SK-N-SH treated with all-trans-retinoic acid at 6 μM for 48 hours (cell line): ENCODE measurements around the gene SCGB1C1.

Source experiments
- ATAC-seq: fragments of 200-7000 bp; cut with Tn5 transposase; 3 replicates; pipeline ENCODE4 v1.9.1; 2020; ENCODE audit warnings: mild to moderate bottlenecking, moderate library complexity
- BACH2 ChIP-seq: fragments of 250-450 bp; sonication (Bioruptor Pico); IDR thresholded peaks from 2 replicates; pipeline ENCODE4 v1.9.0; 2021; ENCODE audit warnings: mild to moderate bottlenecking, borderline replicate concordance
- CSDC2 ChIP-seq: fragments of 250-450 bp; sonication (Bioruptor Pico); IDR thresholded peaks from 2 replicates; pipeline ENCODE4 v1.5.0; 2020; ENCODE audit warnings: mild to moderate bottlenecking, moderate library complexity
- CSRNP3 ChIP-seq: fragments of 250-450 bp; sonication (Bioruptor Pico); IDR thresholded peaks from 2 replicates; pipeline ENCODE4 v1.5.1; 2021; ENCODE audit warnings: mild to moderate bottlenecking, moderate library complexity
- ESRRG ChIP-seq: fragments of 250-450 bp; sonication (Bioruptor Pico); IDR thresholded peaks from 2 replicates; pipeline ENCODE4 v1.6.1; 2021; ENCODE audit warnings: mild to moderate bottlenecking
- GLIS3 ChIP-seq: fragments of 250-450 bp; sonication (Bioruptor Pico); IDR thresholded peaks from 2 replicates; pipeline ENCODE4 v1.5.0; 2020; ENCODE audit warnings: mild to moderate bottlenecking, moderate library complexity
- ISL1 ChIP-seq: fragments of 250-450 bp; sonication (Bioruptor Pico); IDR thresholded peaks from 2 replicates; pipeline ENCODE4 v2.1.2; 2022; ENCODE audit warnings: mild to moderate bottlenecking, moderate library complexity
- OSR1 ChIP-seq: fragments of 250-450 bp; sonication (Bioruptor Pico); IDR thresholded peaks from 2 replicates; pipeline ENCODE4 v1.8.0; 2022; ENCODE audit warnings: moderate library complexity, mild to moderate bottlenecking, inconsistent platforms
- PATZ1 ChIP-seq: fragments of 250-450 bp; sonication (Bioruptor Pico); IDR thresholded peaks from 2 replicates; pipeline ENCODE4 v1.8.0; 2020; ENCODE audit warnings: mild to moderate bottlenecking, moderate library complexity, borderline replicate concordance
- POU6F1 ChIP-seq: fragments of 250-450 bp; sonication (Bioruptor Pico); IDR thresholded peaks from 2 replicates; pipeline ENCODE4 v1.8.0; 2021; ENCODE audit warnings: low read depth, mild to moderate bottlenecking, moderate library complexity, borderline replicate concordance
- PPARA ChIP-seq: fragments of 250-450 bp; sonication (Bioruptor Pico); IDR thresholded peaks from 2 replicates; pipeline ENCODE4 v1.5.0; 2020; ENCODE audit warnings: mild to moderate bottlenecking, borderline replicate concordance
- RARB ChIP-seq: fragments of 250-450 bp; sonication (Bioruptor Pico); IDR thresholded peaks from 2 replicates; pipeline ENCODE4 v1.8.0; 2021; ENCODE audit warnings: mild to moderate bottlenecking, moderate library complexity
- SNAI2 ChIP-seq: fragments of 250-450 bp; sonication (Bioruptor Pico); IDR thresholded peaks from 2 replicates; pipeline ENCODE4 v1.5.0; 2020; ENCODE audit warnings: mild to moderate bottlenecking, moderate library complexity
- TCF4 ChIP-seq: fragments of 250-450 bp; sonication (Bioruptor Pico); IDR thresholded peaks from 2 replicates; pipeline ENCODE4 v1.8.0; 2021; ENCODE audit warnings: mild to moderate bottlenecking, moderate library complexity, borderline replicate concordance
- TOX ChIP-seq: fragments of 250-450 bp; sonication (Bioruptor Pico); IDR thresholded peaks from 2 replicates; pipeline ENCODE4 v1.8.0; 2021; ENCODE audit warnings: mild to moderate bottlenecking, moderate library complexity, borderline replicate concordance
- TSHZ2 ChIP-seq: fragments of 250-450 bp; sonication (Bioruptor Pico); IDR thresholded peaks from 2 replicates; pipeline ENCODE4 v1.5.0; 2020; ENCODE audit warnings: mild to moderate bottlenecking, moderate library complexity
- ZC3H10 ChIP-seq: fragments of 250-450 bp; sonication (Bioruptor Pico); IDR thresholded peaks from 2 replicates; pipeline ENCODE4 v1.5.1; 2021; ENCODE audit warnings: mild to moderate bottlenecking, moderate library complexity
- ZFP3 ChIP-seq: fragments of 250-450 bp; sonication (Bioruptor Pico); IDR thresholded peaks from 2 replicates; pipeline ENCODE4 v1.5.0; 2020; ENCODE audit warnings: mild to moderate bottlenecking, moderate library complexity
- ZFP30 ChIP-seq: fragments of 450-650 bp; formaldehyde crosslinking; IDR thresholded peaks from 2 replicates; pipeline ENCODE4 v1.5.0; 2022; ENCODE audit warnings: mild to moderate bottlenecking, moderate library complexity
- ZNF565 ChIP-seq: fragments of 450-650 bp; formaldehyde crosslinking; conservative IDR thresholded peaks from 2 replicates; pipeline ENCODE4 v1.5.0; 2020; ENCODE audit warnings: low read depth, mild to moderate bottlenecking, moderate library complexity
- ZNF70 ChIP-seq: fragments of 450-650 bp; formaldehyde crosslinking; IDR thresholded peaks from 2 replicates; pipeline ENCODE4 v1.5.0; 2020; ENCODE audit warnings: mild to moderate bottlenecking, moderate library complexity

SCGB1C1 gene

GRCh38 chr11:224424-224823, 31.5 kb downstream of the SCGB1C1 start (continued):
- no peak for TF ChIP-seq PPARA (CRISPR knock-in tag)
- TF ChIP-seq GLIS3 (CRISPR knock-in tag): no peak
- no peak for TF ChIP-seq ZFP3 (CRISPR knock-in tag)
- TF ChIP-seq CSRNP3 (CRISPR knock-in tag): no peak

GRCh38 chr11:225734-226453, 33.0 kb downstream of the SCGB1C1 start:
- ATAC-seq: no peak
- TF ChIP-seq BACH2 (CRISPR knock-in tag): no peak
- TF ChIP-seq POU6F1 (CRISPR knock-in tag): no peak
- TF ChIP-seq ESRRG: no peak
- no peak for TF ChIP-seq PPARA (CRISPR knock-in tag)
- no peak for TF ChIP-seq TOX (CRISPR knock-in tag)
- TF ChIP-seq RARB (CRISPR knock-in tag): no peak
- TF ChIP-seq GLIS3 (CRISPR knock-in tag): no peak
- TF ChIP-seq ZC3H10: no peak
- no peak for TF ChIP-seq ZNF70 (CRISPR knock-in tag)
- TF ChIP-seq CSDC2 (CRISPR knock-in tag): no peak
- no peak for TF ChIP-seq ISL1 (CRISPR knock-in tag)
- TF ChIP-seq TCF4 (CRISPR knock-in tag): no peak
- TF ChIP-seq TSHZ2 (CRISPR knock-in tag): no peak
- no peak for TF ChIP-seq PATZ1

- ATAC-seq: no peak
- no peak for TF ChIP-seq TOX (CRISPR knock-in tag)
- TF ChIP-seq PPARA (CRISPR knock-in tag): no peak
- TF ChIP-seq ZFP30 (CRISPR knock-in tag): no peak
- TF ChIP-seq POU6F1 (CRISPR knock-in tag): no peak
- no peak for TF ChIP-seq ZNF565 (CRISPR knock-in tag)
- TF ChIP-seq CSRNP3 (CRISPR knock-in tag): no peak
- TF ChIP-seq TSHZ2 (CRISPR knock-in tag): no peak
- no peak for TF ChIP-seq OSR1 (CRISPR knock-in tag)
- no peak for TF ChIP-seq RARB (CRISPR knock-in tag)
- no peak for TF ChIP-seq SNAI2 (CRISPR knock-in tag)
These were observed 35.0 kb downstream of the SCGB1C1 start for GRCh38 chr11:227824-228379.
